ENCODE data around the gene PAQR7.
A peak's percentile ranks its signal among the peaks of the same experiment; 100 is the strongest.

Gene PAQR7

GRCh38 chr1:25898223-25899015 is 22.9 kb upstream of the PAQR7 start:
- TF ChIP-seq TAF1 (IDR thresholded peaks at IDR 0.05; ENCODE audit: low read depth): no peak
- TF ChIP-seq TCF12 (IDR thresholded peaks at IDR 0.05; ENCODE audit: low read depth): no peak
- TF ChIP-seq EP300 (IDR thresholded peaks at IDR 0.05; ENCODE audit: borderline replicate concordance): no peak
- TF ChIP-seq REST (IDR thresholded peaks at IDR 0.05; ENCODE audit: low read depth): no peak
- no peak for TF ChIP-seq CREB1 (IDR thresholded peaks at IDR 0.05; ENCODE audit: low read depth)
- no peak for TF ChIP-seq YY1 (IDR thresholded peaks at IDR 0.05; ENCODE audit: low read depth)

- no peak for TF ChIP-seq TCF12 (IDR thresholded peaks at IDR 0.05; ENCODE audit: low read depth)
- TF ChIP-seq ZBTB7A (IDR thresholded peaks at IDR 0.05; ENCODE audit: low read depth): no peak
- no peak for TF ChIP-seq TEAD4 (IDR thresholded peaks at IDR 0.05)
- no peak for TF ChIP-seq MAX (IDR thresholded peaks at IDR 0.05)
- no peak for TF ChIP-seq CREB1 (IDR thresholded peaks at IDR 0.05; ENCODE audit: low read depth)
- TF ChIP-seq NFIC (IDR thresholded peaks at IDR 0.05): no peak
- no peak for TF ChIP-seq RAD21 (IDR thresholded peaks at IDR 0.05; ENCODE audit: low read depth)
- TF ChIP-seq REST (IDR thresholded peaks at IDR 0.05; ENCODE audit: low read depth): no peak
- no peak for TF ChIP-seq EGR1 (IDR thresholded peaks at IDR 0.05)
- no peak for TF ChIP-seq EP300 (IDR thresholded peaks at IDR 0.05; ENCODE audit: borderline replicate concordance)
- TF ChIP-seq TAF1 (IDR thresholded peaks at IDR 0.05; ENCODE audit: low read depth): no peak
- no peak for TF ChIP-seq CEBPB (IDR thresholded peaks at IDR 0.05)
- TF ChIP-seq USF1 (IDR thresholded peaks at IDR 0.05): no peak
- TF ChIP-seq FOXM1 (IDR thresholded peaks at IDR 0.05; ENCODE audit: borderline replicate concordance, low read depth): no peak
- no peak for TF ChIP-seq YY1 (IDR thresholded peaks at IDR 0.05; ENCODE audit: low read depth)
Measured at GRCh38 chr1:25897754-25898153, 22.2 kb upstream of the PAQR7 start.

GRCh38 chr1:25896266-25896665 is 20.8 kb upstream of the PAQR7 start:
- TF ChIP-seq REST (IDR thresholded peaks at IDR 0.05; ENCODE audit: low read depth): no peak
- no peak for TF ChIP-seq TCF12 (IDR thresholded peaks at IDR 0.05; ENCODE audit: low read depth)
- no peak for TF ChIP-seq NFIC (IDR thresholded peaks at IDR 0.05)
- TF ChIP-seq FOXM1 (IDR thresholded peaks at IDR 0.05; ENCODE audit: borderline replicate concordance, low read depth): no peak
- no peak for TF ChIP-seq RAD21 (IDR thresholded peaks at IDR 0.05; ENCODE audit: low read depth)
- no peak for TF ChIP-seq CEBPB (IDR thresholded peaks at IDR 0.05)
- no peak for TF ChIP-seq YY1 (IDR thresholded peaks at IDR 0.05; ENCODE audit: low read depth)
- no peak for TF ChIP-seq ZBTB7A (IDR thresholded peaks at IDR 0.05; ENCODE audit: low read depth)
- no peak for TF ChIP-seq USF1 (IDR thresholded peaks at IDR 0.05)
- no peak for TF ChIP-seq EP300 (IDR thresholded peaks at IDR 0.05; ENCODE audit: borderline replicate concordance)
- no peak for TF ChIP-seq TEAD4 (IDR thresholded peaks at IDR 0.05)
- TF ChIP-seq EGR1 (IDR thresholded peaks at IDR 0.05): no peak

- peak; percentile 93 for TF ChIP-seq RAD21 (IDR thresholded peaks at IDR 0.05; ENCODE audit: low read depth)
- TF ChIP-seq REST (IDR thresholded peaks at IDR 0.05; ENCODE audit: low read depth): no peak
- TF ChIP-seq ZBTB7A (IDR thresholded peaks at IDR 0.05; ENCODE audit: low read depth): no peak
- no peak for TF ChIP-seq TEAD4 (IDR thresholded peaks at IDR 0.05)
Measured at GRCh38 chr1:25895365-25895990, 20.0 kb upstream of the PAQR7 start.
